Stomach (tissue), 9 donors: ENCODE data around the gene UBE2C. TPM values are rescaled to one million over a fixed set of nuclear protein-coding genes. Genes with fewer than 3 reads are reported as not detected.
A peak's percentile ranks its signal among the peaks of the same experiment; 100 is the strongest.

Experiments
- DNase-seq, 2 donors: peaks; one replicate each; pipeline versions ENCODE4 v3.0.0 to v3.0.0-alpha.2; 2013 to 2019
- H3K27ac ChIP-seq, 5 donors: fragments of 200-600 bp in 4 of 5; sonication (generic) in 4 of 5; one replicate each; pipeline ENCODE4 v1.5.1; 2013 to 2019; ENCODE audit warnings: mild to moderate bottlenecking in 1 of 5, moderate library complexity in 1 of 5
- H3K27me3 ChIP-seq, 3 donors: fragments of 200-600 bp; sonication (generic); one replicate each; pipeline ENCODE4 v1.5.1; 2017 to 2019; ENCODE audit warnings: mixed run types in 1 of 3
- H3K36me3 ChIP-seq, 4 donors: fragments of 200-600 bp; sonication (generic); 1 replicate in 3 of 4; 2 replicates in 1 of 4; pipeline ENCODE4 v1.5.1; 2016 to 2019
- H3K4me1 ChIP-seq, 4 donors: fragments of 200-600 bp; sonication (generic); one replicate each; pipeline ENCODE4 v1.5.1; 2016 to 2019
- H3K4me3 ChIP-seq, 4 donors: fragments of 200-600 bp; sonication (generic) in 3 of 4; one replicate each; pipeline ENCODE4 v1.5.1; 2016 to 2019; ENCODE audit warnings: mild to moderate bottlenecking in 1 of 4
- H3K9me3 ChIP-seq, 4 donors: fragments of 200-600 bp; sonication (generic); one replicate each; pipeline ENCODE4 v1.5.1; 2016 to 2019
- CTCF ChIP-seq, 7 experiments: fragments of 450-650 bp in 4 of 7; fragments of 200-600 bp in 3 of 7; sonication (generic) in 3 of 7; IDR thresholded peaks; one replicate each; pipeline ENCODE4 v1.5.1; 2016 to 2019; ENCODE audit warnings: antibody characterized with exemption in 7 of 7, control low read depth in 2 of 7, mild to moderate bottlenecking in 1 of 7
- EP300 ChIP-seq: sonication (generic); formaldehyde crosslinking; IDR thresholded peaks from one replicate; pipeline ENCODE4 v1.6.1; 2017; ENCODE audit warnings: antibody characterized with exemption
- POLR2A ChIP-seq, 4 donors: fragments of 450-650 bp; IDR thresholded peaks; one replicate each; pipeline ENCODE4 v1.6.1; 2016; ENCODE audit warnings: antibody characterized with exemption in 4 of 4, control low read depth in 2 of 4, mild to moderate bottlenecking in 1 of 4, moderate library complexity in 1 of 4
- POLR2AphosphoS5 ChIP-seq, 3 donors: sonication (generic); formaldehyde crosslinking; IDR thresholded peaks; one replicate each; pipeline ENCODE4 v1.6.1; 2016; ENCODE audit warnings: antibody characterized with exemption in 3 of 3
- WGBS, 5 donors: extraction: QIAGEN DNeasy Blood & Tissue Kit in 3 of 5; methylation state at CpG; one replicate each; pipeline versions ENCODE4 v1.1.5 to v1.1.7; 2013 to 2018; 5-methylcytosine and 5-hydroxymethylcytosine counted together
- intact Hi-C: fragments of 100-400 bp; cut with DNase I; formaldehyde crosslinking; loops from one replicate; pipeline ENCODE4 v1.15.1; 2023; ENCODE audit warnings: low total_unique reads
- polyA plus RNA-seq, 3 donors: library from polyadenylated mRNA; stranded (reverse); fragments of 200-250 nt; gene quantifications; one replicate each; pipeline ENCODE4 v1.2.3, GENCODE V29; 2013
- total RNA-seq, 5 donors: library from RNA; depleted of rRNA; stranded (reverse); fragments of >200 nt; gene quantifications; one replicate each; pipeline versions ENCODE4 v1.1.0 to v1.2.3, GENCODE V29; 2014 to 2016
- donor health status: healthy with polysubstance abuse.
- donor health status: Bipolar disorder and iron deficiency.
- donor health status: healthy.

Gene UBE2C
- total and polyA plus RNA-seq, 8 donors: 10.5 to 72.2 (median 14.6) TPM; not detected in 1

- Histone ChIP-seq H3K27me3 (no peaks in the 10 kb centered on the region), H3K27ac (peak overlapping the region in 4 of 5 donors; percentile 90 to 97 (median 95)), H3K9me3 (no peaks in the 10 kb centered on the region), H3K36me3 (peaks cover 0 to 8% (median 0%) of the 10 kb centered on the region in 4 donors), H3K4me1 (peaks cover 26 to 57% (median 42%) of the 10 kb centered on the region in 4 donors), H3K4me3 (peak overlapping the region in 2 of 4 donors; percentile 69 to 77)
- intact Hi-C loops: no loop called here
- 69 to 84% (median 72%) methylated on average over 4 of the region's 4 CpGs for WGBS, 5 donors
- no peak for DNase-seq
- no peak for TF ChIP-seq POLR2AphosphoS5 (IDR thresholded peaks at IDR 0.05)
Observed at GRCh38 chr20:45832619-45833018, 20.2 kb downstream of the UBE2C start.

- Histone ChIP-seq H3K27ac (peak within 1 kb of the TSS; percentile 87 to 97 (median 94)), H3K4me1 (peaks cover 26 to 59% (median 43%) of the 10 kb centered on the region in 4 donors), H3K27me3 (no peaks in the 10 kb centered on the region), H3K9me3 (no peaks in the 10 kb centered on the region), H3K36me3 (peaks cover 0 to 14% (median 2%) of the 10 kb centered on the region in 4 donors), H3K4me3 (peak within 1 kb of the TSS; percentile 61 to 81 (median 73))
- peak; percentile 77 to 94 for DNase-seq
- WGBS, 5 donors: 7 to 16% (median 9%) methylated on average over 15 to 35 of the region's 35 CpGs
- intact Hi-C loops: no loop called here
- TF ChIP-seq POLR2A (IDR thresholded peaks at IDR 0.05) (no peak), CTCF (IDR thresholded peaks at IDR 0.05) (no peak), POLR2AphosphoS5 (IDR thresholded peaks at IDR 0.05) (peak in 2 of 3 donors; percentile 61 to 65), EP300 (peak; percentile 50)
Observed at GRCh38 chr20:45833030-45833882, 20.8 kb downstream of the UBE2C start, which contains the start of gene SNX21. SNX21 (plus strand) TSS chr20:45833799; CDS start chr20:45833920, 121 bp downstream.

- intact Hi-C loops: no loop called here
- no peaks in the 10 kb centered on the region for H3K27me3 ChIP-seq
- H3K4me3 ChIP-seq: peak overlapping the region; percentile 61 to 81 (median 73)
- H3K4me1 ChIP-seq: peaks cover 26 to 65% (median 47%) of the 10 kb centered on the region in 4 donors
- TF ChIP-seq POLR2AphosphoS5 (IDR thresholded peaks at IDR 0.05) (peak in 1 of 3 donors; percentile 6), CTCF (IDR thresholded peaks at IDR 0.05) (no peak)
- H3K9me3 ChIP-seq: no peaks in the 10 kb centered on the region
- peaks cover 0 to 22% (median 7%) of the 10 kb centered on the region in 4 donors for H3K36me3 ChIP-seq
- peak; percentile 69 to 92 for DNase-seq
- peak overlapping the region; percentile 87 to 97 (median 94) for H3K27ac ChIP-seq
- 3 to 12% (median 6%) methylated on average over 25 to 71 of the region's 71 CpGs for WGBS, 5 donors
Observed at GRCh38 chr20:45833883-45834796, 21.7 kb downstream of the UBE2C start.

GRCh38 chr20:45834797-45835161, 22.3 kb downstream of the UBE2C start:
- Histone ChIP-seq H3K27ac (peak overlapping the region; percentile 87 to 97 (median 94)), H3K36me3 (peaks cover 0 to 27% (median 8%) of the 10 kb centered on the region in 4 donors), H3K4me3 (peak overlapping the region; percentile 61 to 81 (median 73)), H3K4me1 (peaks cover 26 to 65% (median 47%) of the 10 kb centered on the region in 4 donors), H3K9me3 (no peaks in the 10 kb centered on the region), H3K27me3 (no peaks in the 10 kb centered on the region)
- intact Hi-C loops: no loop called here
- no peak for TF ChIP-seq CTCF (IDR thresholded peaks at IDR 0.05)
- no peak for TF ChIP-seq EP300
- TF ChIP-seq POLR2A (IDR thresholded peaks at IDR 0.05): no peak
- TF ChIP-seq POLR2AphosphoS5 (IDR thresholded peaks at IDR 0.05): no peak
- no peak for DNase-seq
- 74 to 81% (median 78%) methylated on average over 8 to 14 of the region's 14 CpGs for WGBS, 5 donors
